Panc1 (cell line): ENCODE measurements around the gene SMTNL1.

Source experiments
- POLR2AphosphoS5 ChIP-seq: IDR thresholded peaks from 2 replicates; pipeline ENCODE4 v1.6.1; 2012; ENCODE audit warnings: mild to moderate bottlenecking, low read depth, low read length, moderate library complexity
- SIN3A ChIP-seq: IDR thresholded peaks from 2 replicates; pipeline ENCODE4 v1.6.1; 2012; ENCODE audit warnings: low read depth, mild to moderate bottlenecking, low read length, moderate library complexity, borderline replicate concordance; ENCODE audit not compliant: insufficient read depth
- TF ChIP-seq, protein P1 (sequence below): fragments of 450-650 bp; IDR thresholded peaks from 2 replicates; pipeline ENCODE4 v1.5.1; 2017; ENCODE audit warnings: mild to moderate bottlenecking
- TF ChIP-seq, protein P2 (sequence below), 2 experiments: IDR thresholded peaks; 2 replicates each; pipeline ENCODE4 v1.6.1; 2011 to 2012; ENCODE audit warnings: low read depth in 2 of 2, control low read depth in 1 of 2, low read length in 1 of 2, mild to moderate bottlenecking in 1 of 2, moderate library complexity in 1 of 2; ENCODE audit not compliant: insufficient read depth in 1 of 2

DNA sequence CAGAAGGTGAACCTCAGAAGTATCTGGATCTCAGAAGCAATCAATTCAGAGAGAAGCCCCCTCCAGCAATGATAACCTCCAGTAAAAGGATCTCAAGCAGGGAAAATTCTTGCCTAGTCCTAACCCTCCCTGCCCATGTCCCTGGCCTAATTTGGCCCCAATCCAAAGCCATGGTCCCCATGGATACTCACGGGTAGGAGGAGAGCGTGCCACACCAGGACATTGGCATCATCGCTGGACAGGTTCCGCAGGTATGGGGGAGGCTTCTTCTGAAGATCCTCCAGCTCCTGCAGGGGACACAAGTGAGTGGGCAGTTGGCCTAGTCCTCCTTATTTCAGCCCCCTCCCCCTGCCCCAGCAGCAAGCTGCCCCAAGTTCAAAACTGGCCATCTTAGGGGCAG is 22.8 kb downstream of the SMTNL1 start:
- TF ChIP-seq, protein P1, sequence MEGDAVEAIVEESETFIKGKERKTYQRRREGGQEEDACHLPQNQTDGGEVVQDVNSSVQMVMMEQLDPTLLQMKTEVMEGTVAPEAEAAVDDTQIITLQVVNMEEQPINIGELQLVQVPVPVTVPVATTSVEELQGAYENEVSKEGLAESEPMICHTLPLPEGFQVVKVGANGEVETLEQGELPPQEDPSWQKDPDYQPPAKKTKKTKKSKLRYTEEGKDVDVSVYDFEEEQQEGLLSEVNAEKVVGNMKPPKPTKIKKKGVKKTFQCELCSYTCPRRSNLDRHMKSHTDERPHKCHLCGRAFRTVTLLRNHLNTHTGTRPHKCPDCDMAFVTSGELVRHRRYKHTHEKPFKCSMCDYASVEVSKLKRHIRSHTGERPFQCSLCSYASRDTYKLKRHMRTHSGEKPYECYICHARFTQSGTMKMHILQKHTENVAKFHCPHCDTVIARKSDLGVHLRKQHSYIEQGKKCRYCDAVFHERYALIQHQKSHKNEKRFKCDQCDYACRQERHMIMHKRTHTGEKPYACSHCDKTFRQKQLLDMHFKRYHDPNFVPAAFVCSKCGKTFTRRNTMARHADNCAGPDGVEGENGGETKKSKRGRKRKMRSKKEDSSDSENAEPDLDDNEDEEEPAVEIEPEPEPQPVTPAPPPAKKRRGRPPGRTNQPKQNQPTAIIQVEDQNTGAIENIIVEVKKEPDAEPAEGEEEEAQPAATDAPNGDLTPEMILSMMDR, result no peak
- TF ChIP-seq POLR2AphosphoS5, result no peak
- TF ChIP-seq, protein P2, sequence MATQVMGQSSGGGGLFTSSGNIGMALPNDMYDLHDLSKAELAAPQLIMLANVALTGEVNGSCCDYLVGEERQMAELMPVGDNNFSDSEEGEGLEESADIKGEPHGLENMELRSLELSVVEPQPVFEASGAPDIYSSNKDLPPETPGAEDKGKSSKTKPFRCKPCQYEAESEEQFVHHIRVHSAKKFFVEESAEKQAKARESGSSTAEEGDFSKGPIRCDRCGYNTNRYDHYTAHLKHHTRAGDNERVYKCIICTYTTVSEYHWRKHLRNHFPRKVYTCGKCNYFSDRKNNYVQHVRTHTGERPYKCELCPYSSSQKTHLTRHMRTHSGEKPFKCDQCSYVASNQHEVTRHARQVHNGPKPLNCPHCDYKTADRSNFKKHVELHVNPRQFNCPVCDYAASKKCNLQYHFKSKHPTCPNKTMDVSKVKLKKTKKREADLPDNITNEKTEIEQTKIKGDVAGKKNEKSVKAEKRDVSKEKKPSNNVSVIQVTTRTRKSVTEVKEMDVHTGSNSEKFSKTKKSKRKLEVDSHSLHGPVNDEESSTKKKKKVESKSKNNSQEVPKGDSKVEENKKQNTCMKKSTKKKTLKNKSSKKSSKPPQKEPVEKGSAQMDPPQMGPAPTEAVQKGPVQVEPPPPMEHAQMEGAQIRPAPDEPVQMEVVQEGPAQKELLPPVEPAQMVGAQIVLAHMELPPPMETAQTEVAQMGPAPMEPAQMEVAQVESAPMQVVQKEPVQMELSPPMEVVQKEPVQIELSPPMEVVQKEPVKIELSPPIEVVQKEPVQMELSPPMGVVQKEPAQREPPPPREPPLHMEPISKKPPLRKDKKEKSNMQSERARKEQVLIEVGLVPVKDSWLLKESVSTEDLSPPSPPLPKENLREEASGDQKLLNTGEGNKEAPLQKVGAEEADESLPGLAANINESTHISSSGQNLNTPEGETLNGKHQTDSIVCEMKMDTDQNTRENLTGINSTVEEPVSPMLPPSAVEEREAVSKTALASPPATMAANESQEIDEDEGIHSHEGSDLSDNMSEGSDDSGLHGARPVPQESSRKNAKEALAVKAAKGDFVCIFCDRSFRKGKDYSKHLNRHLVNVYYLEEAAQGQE (IDR thresholded peaks at IDR 0.05; ENCODE audit: insufficient read depth in 1 of 2, low read depth in 2 of 2, low read length in 1 of 2), result no peak
- no peak for TF ChIP-seq SIN3A
